NCI-H774 (cell line): ENCODE measurements around the gene PSMC5.
"Not testable (repeated sequence)": the region's sequence is repeated elsewhere in the genome, so short reads cannot be mapped to it uniquely, and the experiment has no call there.

Experiments used
- DNase-seq: peaks from one replicate; lab custom pipeline; 2025; lab: John Stamatoyannopoulos, UW

PSMC5 gene

DNA sequence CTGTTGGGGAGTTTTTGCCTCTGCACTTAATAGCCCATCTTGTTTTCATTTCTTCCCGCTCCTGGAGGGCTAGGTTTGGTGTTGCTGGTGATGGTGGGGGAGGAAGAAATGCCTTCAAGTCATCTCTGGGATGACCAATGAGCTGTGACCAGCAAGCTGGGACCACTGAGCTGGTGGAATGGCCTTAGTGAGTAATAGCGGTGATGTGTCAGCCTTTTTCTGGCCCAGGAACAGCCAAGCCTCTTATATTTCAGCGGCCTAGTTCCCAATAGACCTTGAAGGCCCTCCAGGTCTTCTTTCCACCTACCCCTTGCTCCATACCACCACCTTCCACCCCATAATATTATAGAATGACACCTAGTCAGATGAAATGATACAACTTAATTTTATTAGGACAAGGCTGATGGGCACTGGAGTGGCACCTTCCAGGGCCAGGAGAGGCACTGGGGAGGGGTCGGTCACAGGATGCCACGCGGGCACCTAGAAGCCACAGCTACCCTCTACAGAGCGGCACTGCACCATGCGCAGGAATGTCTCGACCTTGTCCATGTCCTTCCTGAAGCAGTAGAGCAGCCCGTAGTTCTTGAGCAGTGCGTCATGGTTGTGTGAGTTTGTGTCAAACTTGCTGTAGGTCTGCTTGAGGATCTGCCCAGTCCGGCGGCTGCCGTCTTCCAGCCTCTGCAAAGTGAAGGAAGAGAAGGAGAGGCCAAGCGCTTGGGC lies 44.6 kb downstream of the PSMC5 start:
- not testable (repeated sequence) for DNase-seq

DNA sequence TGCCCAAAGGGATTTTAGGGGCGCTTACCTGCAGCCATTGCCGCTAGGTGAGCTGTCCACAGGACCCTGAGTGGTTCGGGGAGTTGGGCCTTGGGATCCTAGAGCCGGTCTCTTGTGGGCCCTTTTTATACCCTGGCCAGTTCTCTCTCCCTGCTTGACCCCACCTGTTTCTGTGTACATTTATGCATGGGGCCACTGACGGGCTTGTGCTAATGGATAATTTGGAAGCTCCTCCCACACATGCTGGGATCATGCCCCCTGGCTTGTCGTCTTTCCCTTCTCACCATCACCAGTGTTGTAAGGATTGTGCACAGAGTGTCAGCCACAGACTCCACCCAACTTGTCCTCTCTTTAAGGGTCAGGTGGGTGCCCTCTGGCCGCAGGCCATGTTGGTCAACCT lies 46.3 kb downstream of the PSMC5 start, which contains the start of gene CSH2:
Gene CSH2, minus strand, starts transcription at position 101 of the 400 bp plus-strand sequence. Its CDS starts 63 bp downstream, at position 38.
- not testable (repeated sequence) for DNase-seq

DNA sequence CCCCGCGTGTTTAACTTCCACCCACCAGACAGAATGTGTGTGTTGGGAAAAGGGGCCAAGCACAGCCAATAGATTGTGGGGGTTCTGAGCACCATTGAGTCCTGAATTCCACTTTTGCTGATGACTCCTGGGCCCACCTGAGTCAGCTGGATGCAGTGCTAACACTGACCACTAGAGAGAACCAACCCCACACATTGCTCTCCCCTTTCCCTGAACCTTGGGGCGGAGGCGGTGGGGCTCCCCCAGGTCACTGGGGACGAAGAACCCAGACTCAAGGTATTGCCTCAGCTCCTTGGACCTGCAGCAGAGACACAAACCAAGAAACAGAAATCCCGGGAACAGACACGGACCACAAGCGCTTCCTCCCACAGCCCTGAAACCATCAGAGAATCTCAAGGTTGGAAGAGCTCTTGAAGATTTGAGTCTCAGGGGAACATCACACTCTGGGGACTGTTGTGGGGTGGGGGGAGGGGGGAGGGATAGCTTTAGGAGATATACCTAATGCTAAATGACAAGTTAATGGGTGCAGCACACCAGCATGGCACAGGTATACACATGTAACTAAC lies 46.9 kb downstream of the PSMC5 start:
- DNase-seq, result not testable (repeated sequence)

DNA sequence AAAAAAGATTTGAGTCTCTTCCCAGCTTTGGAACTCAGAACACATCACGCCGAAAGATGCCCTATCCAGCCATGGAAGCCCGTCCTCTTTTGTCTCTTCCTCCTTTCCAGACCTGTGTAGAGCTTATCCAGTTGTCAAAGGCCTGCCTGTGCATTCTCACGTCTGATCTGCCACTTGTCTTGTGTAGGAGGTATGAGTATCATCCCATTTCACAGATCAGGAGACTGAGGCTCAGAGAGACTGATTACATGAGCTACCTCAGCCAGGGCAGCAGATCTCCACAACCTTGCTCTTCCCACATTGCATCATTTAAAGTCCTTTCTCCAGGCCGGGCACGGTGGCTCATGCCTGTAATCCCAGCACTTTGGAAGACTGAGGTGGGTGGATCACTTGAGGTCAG lies 47.5 kb downstream of the PSMC5 start:
- not testable (repeated sequence) for DNase-seq

DNA sequence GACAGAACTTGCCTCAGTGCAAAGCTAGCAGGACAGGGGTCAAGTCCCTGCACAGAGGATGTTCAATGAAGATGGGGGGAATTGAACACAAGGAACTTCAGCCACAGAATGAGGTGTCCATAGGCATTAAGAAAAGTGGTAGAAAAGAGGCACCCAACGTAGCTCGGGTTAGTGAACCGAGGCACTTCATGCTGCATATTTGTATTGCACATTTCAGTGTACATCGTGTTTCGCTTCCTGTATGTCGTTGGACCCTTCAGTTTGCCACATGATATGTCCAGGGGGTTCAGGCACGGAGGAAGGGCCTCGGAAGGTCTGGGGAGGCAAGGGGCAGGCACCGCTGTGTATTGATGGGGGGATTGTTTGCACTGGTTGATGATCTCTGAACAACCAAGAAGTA lies 51.2 kb downstream of the PSMC5 start:
- not testable (repeated sequence) for DNase-seq

DNA sequence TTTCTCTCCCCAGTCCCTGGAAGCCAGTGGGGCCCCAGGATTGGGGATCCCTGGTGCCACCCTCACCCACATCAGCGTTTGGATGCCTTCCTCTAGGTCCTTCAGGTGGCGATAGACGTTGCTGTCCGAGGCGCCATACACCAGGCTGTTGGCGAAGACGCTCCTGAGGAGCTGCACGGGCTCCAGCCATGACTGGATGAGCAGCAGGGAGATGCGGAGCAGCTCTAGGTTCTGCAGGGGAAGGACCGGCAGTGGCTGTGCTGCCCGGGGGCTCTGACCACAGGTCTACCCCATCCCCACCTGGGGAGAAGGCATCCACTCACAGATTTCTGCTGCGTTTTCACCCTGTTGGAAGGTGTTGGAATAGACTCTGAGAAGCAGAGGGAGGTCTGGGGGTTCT lies 53.5 kb downstream of the PSMC5 start:
- DNase-seq, result no peak

DNA sequence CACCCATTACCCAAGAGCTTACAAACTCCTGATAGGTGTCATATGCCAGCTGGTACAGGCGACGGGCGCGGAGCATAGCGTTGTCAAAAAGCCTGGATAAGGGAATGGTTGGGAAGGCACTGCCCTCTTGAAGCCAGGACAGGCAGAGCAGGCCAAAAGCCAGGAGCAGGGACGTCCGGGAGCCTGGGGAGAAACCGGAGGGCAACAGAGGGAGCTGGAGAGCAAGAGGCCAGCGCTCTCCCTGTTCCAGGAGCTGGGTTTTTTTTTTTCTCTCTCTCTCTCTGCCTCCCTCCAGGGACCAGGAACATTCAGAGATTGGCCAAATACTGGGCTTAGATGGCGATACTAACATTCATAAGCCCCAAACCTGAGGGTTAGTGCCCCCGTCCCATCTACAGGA lies 54.1 kb downstream of the PSMC5 start:
- DNase-seq, result not testable (repeated sequence)
